NCI-H524 treated with DMSO at 0.1 percent for 48 hours (cell line): ENCODE data around the gene FFAR1.

Experiments
- DNase-seq: peaks from one replicate; lab custom pipeline; 2025; lab: John Stamatoyannopoulos, UW

The FFAR1 gene

DNA sequence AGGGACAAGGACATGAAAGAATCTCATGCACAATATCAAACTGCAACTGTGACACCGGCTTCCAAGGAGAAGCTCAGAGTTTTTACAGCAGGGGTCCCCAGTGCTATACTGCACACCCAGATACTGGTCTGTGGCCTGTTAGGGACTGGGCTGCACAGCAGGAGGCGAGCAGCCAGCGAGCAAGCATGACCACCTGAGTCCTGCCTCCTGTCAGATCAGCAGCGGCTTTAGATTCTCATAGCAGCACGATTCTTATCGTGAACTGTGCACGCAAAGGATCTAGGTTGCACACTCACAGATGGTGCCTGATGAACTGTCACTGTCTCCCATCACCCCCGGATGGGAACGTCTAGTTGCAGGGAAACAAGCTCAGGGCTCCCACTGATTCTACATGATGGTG is 31.8 kb upstream of the FFAR1 start:
- DNase-seq = no peak

DNA sequence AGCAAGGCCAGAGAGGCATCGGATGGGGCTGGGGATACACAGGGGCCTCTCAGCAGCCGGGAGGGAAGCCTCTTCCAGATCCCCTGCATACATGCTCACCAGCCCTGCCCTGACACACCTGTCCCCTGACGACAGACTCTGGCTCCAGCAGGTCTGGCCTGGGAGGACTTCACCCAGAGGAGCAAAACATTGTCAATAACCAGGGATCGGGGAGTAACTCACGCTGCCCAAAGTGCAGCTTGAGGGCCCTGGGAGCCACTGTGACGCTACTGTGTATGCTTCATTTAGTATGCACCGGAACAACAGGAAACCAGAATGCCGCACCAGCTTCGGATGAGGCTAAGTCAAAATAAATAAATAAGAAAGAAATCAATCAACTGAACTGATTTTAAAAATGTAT is 31.1 kb upstream of the FFAR1 start:
- no peak for DNase-seq

DNA sequence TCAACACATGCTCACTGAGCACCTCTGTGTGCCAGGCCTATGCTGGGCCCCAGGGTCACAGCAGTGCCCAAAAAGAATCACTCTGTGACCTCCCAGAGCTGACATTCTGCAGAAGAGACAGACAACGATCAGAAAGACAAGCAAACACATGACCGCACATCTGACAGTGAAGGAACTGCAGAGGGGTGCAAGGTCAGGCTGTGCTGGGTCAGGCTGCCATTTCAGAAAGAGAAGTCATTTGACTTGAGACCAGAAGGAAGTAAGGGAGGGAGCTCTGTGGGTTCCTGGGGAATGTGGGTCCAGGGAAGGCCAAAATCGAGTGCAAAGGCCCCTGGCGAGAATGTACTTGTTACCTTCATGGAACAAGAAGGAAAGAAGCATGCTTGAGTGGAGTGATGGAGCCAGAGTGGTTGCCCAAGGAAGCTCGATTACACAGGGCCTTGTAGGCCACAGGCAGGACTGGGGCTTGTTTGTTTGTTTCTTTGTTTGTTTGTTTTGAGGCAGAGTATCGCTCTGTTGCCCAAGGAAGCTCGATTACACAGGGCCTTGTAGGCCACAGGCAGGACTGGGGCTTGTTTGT is 30.1 kb upstream of the FFAR1 start:
- no peak for DNase-seq

DNA sequence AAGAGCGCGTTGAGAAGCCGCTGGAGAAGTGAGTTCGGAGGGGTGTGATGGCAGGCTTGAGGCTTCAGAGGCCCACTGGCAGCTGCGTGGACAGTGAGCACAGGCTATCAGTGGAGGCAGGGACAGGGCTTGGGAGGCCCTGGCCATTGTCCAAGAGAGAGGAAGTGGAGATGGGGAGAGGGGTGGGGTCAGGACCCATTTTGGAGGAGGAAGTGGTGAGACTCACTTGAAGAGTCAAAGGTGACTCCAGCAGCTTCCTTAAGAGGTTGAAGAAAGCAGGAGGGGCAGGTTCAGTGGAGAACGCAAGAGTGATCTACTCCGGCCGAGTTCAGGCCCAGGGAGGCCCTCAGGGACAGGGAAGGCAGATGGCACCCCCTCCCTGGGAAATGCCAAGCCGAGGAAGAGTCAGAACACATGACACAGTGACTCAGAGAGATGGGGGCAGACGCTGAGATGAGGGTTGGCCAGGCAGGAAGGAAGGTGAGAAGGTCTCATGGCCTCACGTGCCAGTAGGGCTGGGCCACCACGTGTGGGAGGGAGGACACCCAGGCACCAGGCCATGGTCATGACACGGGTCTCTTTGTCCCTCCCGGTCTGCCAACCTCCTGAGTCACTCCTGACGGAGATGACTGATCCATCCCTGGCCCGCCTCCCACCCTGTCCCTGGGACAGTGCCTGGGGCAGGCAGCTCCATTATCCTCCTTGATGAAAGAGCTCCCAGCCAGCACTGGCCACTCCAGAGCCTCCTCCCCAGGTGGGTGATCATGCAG is 28.8 kb upstream of the FFAR1 start:
- no peak for DNase-seq

DNA sequence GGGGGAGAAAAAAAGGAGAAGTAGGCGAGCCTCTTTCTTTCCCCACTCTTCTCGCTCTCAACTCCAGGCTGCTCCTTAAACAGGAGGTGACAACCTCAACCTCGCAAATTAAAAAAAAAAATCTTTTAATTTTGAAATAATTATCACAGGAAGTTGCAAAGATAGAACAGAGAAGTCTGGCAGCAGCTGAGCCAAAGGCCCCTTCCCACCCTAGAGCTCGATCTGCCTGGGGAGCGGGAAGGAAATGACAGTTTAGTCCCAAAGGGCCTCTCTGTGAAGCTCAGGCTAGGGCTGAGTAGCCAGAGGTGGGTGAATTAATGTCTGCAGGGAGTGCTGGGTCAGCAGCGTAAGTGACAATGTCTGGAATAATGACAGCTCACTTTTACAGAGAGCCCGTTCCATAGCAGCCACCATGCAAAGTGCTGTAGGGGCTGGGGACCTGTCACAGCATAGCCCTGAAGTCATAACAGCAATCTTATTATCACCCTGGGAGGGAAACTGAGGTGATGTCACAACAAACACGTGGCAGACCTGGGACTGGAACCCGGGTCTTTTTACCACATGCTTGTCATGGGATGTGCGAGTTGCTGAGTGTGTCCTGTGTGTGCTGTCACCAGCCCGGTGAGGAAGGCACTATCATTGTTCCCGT is 27.5 kb upstream of the FFAR1 start:
- no peak for DNase-seq

DNA sequence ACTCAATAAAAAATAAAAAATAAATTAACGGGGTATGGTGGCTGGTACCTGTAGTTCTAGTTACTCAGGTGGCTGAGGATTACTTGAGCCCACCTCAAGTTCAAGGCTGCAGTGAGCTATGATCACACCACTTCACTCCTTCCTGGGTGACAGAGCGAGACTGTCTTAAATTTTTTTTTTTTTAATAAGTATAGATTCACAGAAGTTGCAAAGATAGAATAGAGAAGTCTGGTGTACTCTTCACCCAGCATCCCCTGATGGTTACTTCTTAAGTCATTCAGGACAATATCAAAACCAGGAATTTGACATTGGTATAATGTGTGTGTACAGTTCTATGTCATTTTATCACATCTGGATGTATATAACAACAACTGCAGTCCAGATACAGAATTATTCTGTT is 26.4 kb upstream of the FFAR1 start:
- no peak for DNase-seq

DNA sequence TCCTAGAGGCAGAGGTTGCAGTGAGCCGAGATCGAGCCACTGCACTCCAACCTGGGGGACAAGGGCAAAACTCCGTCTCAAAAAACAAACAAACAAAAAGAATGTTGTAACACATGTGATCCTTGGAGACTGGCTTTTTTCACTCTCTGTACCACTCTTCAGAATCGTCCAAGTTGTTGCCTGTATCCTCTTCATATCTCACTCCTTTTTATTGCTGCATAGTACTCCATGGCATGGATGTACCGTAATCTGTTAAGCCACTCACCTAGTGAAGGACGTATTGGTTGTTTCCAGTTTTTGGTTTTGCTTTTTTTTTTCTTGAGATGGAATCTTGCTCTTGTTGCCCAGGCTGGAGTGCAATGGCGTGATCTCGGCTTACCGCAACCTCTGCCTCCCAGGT is 25.7 kb upstream of the FFAR1 start:
- DNase-seq = no peak

DNA sequence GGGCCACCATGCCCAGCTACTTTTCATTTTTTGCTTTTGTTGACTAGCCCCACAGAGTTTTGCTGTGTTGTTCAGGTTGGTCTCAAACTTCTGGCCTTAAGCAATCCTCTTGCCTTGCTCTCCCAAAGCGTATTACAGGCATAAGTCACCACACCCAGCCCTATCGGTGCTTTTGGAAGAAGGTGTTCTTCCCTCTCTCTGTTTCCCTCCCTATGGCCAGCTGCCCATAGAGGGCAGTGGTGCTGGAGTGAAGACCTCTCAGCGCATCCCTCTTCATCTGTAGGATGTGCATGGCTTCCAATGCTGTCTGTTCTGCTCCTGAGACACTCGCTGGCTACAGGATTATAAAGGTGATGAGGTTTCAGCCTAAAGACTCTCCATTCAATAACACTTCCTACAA is 20.1 kb upstream of the FFAR1 start:
- DNase-seq = no peak

DNA sequence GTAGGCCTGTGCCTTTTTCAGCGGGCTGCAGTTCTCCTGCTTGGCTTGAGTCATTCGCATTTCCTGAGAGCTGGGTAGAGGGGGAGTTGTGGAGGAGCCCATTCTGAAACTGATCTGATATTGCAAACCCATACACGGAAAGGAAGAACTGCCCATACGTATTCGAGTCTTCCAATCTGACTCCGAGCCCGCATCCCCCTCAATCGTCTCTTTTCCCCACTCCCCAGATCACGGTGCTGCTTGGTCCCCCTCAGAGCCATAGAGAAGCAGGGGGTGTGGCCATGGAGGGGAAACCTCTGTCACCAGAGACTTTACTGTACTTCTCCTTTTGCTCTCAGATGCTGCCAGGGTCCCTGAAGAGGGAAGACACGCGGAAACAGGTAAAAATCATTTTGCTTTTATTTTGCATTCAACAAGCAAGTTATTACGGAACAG is 18.8 kb upstream of the FFAR1 start, which contains the start of gene CD22:
TSS of gene CD22 (plus strand) at position 337 of the 435 bp plus-strand sequence. CDS start 2,854 bp downstream, outside the sequence.
- no peak for DNase-seq

DNA sequence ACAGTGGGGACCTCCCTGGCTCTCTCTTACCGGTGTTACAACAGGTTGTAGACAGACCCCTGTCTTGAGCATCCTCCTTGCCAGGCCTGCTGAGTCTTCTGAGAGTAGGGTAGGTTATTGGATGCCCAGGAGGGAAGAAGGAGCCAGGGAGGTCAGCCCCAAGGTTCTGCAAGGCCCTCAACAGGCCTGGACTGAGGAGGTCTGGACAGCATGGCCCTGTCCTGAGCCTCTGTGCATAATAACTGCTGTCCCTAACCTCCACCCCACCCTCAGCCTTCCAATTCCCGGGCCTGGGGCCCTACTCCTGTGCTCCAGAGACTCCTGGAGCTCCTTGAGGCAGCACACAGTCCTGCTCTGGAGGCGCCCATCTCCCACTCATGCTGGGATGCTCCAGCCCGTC is 18.4 kb upstream of the FFAR1 start:
- no peak for DNase-seq

DNA sequence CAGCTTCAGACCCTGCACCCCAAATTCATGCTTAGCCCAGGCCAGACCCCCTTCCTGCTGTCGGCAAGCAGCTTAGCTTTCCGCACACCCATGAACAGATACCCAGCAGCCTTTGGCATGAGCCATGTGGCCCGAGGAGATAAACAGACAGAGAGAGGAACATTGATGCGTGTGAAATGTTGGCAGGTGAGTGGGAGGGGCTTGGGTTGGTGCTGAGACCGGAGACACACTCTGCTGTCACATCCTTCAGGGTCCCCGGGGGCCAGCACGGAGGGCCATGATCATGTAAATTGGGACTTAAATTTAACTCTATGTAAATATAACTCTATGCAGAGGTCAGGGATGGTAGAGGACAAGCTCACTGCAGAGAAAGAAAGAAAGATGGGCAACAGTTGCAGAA is 17.2 kb upstream of the FFAR1 start:
- no peak for DNase-seq

DNA sequence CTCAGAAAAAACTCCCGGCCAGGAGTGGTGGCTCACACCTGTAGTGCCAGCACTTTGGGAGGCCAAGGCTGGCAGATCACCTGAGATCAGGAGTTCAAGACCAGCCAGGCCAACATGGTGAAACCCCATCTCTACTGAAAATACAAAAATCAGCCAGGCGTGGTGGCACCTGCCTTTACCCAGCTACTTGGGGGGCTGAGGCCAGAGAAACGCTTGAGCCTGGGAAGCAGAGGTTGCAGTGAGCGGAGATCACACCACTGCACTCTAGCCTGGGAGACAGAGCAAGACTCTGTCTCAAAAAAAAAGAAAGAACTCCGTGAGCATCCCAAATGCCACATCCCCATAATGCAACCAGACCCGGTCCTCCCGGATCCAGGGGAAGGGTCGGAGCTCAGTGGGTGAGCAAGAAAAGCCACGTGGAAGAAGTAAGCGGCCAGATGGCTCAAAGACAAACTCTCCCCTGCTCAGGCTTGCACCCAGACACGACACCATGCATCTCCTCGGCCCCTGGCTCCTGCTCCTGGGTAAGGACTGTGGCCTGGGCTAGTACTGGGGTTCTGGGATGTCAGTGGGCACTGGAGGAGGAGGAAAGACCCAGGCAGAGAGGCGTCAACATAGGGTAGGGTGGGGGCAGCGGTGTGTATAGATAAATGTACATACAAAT is 16.0 kb upstream of the FFAR1 start:
- DNase-seq = no peak

DNA sequence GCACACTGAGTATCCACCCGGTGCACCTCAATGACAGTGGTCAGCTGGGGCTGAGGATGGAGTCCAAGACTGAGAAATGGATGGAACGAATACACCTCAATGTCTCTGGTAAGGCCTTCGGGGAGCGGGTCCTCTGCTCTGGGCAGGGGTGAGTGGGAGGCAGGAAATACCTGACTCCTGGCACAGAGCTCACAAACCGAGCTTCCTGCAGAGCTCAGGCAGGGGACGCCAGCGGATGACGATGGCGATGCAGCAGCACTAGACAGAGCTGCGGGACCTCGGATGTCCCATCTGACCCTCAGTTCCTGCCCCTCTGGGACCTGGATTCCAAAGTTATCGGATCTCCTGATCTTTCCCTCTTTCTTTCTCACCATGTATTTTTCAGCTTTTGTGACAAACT is 14.9 kb upstream of the FFAR1 start:
- no peak for DNase-seq

DNA sequence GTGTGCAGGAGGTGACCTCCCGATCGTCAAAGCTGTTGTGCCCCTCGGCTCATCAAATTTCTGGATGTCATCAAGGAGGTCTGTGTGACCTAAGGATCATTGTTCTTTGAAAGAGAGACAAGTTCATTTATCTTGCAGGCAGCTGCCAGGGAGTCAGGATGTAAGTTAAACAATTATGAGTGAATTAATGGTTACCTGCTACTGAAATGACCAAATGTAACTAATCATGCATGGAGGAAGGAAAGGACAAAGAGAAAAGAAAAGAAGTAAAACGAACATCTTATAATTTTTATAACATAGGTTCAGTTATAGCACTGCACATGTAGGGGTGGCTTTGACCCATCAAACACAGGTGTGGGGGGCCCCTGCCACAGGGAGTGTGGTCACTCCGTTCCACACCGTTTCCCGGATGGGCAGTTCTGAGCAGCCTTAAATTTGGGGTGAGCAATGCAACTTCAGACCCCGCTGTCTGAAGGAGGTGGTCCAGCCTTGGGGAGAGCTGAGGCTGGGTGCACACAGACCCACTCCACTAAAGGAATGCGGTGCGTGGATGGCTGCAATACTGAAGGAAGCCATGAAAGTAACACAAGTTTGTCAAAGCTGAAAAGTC is 13.5 kb upstream of the FFAR1 start:
- no peak for DNase-seq

DNA sequence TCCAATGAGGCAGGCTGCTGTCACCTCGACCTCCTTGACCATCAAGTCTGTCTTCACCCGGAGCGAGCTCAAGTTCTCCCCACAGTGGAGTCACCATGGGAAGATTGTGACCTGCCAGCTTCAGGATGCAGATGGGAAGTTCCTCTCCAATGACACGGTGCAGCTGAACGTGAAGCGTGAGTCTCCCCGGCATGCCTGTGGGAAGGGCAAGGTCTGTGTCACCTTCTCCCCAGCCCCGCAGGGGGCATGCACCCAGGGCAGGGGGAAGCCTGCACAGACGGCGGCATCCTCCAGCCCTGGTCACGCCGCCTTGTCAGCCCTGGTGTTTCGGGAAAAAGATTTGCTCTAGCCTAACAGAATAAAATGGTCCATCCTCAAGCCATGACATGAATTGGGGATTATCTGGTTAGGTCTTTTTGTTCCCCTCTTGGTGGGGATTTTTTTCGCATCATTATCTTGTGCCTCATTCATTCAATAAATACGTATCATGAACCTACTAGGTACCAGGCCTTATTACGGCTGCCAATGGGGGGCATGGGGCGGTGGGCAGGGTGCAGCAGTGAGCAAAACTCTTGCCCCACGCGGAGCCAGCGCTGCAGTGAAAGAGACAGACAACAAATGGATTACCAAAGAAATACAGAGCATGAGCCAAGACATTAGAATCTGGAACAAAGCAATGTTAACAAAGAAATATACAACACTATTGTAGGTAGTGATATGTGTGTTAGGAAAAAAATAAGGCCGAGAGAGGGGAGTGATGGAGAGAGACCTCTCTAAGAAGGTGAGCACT is 11.3 kb upstream of the FFAR1 start:
- DNase-seq = no peak

DNA sequence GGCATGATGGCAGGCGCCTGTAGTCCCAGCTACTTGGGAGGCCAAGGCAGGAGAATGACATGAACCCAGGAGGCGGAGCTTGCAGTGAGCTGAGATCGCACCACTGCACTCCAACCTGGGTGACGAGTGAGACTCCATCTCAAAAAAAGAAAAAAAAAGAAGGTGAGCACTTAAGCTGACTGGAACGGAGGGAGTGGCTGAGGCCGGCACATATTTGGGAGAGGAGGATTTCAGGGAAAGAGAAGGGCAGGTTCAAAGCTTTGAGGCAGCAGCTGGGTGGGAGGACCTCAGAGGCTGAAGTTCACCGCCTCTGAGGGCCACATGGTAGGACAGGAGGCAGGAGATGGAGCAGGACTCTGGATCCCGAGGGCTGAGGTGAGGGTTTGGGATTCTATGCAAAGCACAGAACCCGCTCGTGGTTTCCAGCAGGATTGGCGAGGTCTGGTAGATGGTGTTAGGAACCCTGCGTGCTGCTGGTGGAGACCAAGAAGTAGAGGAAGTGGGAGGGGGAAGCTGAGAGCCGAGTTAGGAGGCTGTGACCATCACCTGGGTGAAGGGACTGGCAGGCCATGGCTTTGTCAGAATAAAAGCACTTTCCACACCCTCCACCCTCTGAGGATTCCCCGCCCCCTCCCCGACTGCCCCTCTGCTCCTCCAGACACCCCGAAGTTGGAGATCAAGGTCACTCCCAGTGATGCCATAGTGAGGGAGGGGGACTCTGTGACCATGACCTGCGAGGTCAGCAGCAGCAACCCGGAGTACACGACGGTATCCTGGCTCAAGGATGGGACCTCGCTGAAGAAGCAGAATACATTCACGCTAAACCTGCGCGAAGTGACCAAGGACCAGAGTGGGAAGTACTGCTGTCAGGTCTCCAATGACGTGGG is 10.4 kb upstream of the FFAR1 start:
- no peak for DNase-seq

DNA sequence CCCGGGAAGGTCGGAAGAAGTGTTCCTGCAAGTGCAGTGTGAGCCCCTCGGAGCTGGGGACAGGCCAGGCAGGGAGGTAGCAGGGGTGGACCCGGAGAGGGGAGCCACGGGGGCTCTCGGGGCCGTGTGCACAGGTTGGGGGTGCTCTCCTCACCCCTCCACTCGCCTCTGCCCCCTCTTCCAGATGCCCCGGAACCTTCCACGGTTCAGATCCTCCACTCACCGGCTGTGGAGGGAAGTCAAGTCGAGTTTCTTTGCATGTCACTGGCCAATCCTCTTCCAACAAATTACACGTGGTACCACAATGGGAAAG is 9.8 kb upstream of the FFAR1 start:
- DNase-seq = no peak

DNA sequence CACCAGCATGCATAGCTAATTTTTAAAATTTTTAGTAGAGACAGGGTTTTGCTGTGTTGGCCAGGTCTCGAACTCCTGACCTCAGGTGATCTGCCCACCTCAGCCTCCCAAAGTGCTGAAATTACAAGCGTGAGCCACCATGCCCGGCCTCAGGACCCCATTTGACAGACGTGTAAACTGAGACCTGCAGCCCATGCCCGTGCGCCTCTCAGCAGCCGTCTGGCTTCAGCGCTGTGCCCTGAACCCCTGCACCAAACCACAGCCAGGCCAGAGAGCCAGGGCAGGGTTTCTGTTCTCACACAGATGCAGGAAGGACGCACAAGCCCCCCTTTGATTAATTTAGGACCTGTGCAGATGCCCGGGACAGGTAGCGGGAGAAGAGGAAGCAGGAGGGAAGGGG is 7.3 kb upstream of the FFAR1 start:
- DNase-seq = no peak

DNA sequence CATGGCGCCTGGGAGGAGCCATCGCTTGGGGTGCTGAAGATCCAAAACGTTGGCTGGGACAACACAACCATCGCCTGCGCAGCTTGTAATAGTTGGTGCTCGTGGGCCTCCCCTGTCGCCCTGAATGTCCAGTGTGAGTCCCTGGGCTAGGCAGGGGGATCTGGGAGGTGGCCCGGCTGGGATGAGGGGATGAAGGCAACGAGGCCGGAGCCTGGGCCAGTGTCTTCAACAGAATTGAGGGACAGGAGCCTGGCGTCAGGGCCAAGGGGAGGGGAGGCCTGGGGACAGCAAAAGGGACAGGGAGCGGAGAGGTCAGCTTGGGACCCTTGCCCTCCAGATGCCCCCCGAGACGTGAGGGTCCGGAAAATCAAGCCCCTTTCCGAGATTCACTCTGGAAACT is 6.7 kb upstream of the FFAR1 start:
- DNase-seq = no peak

DNA sequence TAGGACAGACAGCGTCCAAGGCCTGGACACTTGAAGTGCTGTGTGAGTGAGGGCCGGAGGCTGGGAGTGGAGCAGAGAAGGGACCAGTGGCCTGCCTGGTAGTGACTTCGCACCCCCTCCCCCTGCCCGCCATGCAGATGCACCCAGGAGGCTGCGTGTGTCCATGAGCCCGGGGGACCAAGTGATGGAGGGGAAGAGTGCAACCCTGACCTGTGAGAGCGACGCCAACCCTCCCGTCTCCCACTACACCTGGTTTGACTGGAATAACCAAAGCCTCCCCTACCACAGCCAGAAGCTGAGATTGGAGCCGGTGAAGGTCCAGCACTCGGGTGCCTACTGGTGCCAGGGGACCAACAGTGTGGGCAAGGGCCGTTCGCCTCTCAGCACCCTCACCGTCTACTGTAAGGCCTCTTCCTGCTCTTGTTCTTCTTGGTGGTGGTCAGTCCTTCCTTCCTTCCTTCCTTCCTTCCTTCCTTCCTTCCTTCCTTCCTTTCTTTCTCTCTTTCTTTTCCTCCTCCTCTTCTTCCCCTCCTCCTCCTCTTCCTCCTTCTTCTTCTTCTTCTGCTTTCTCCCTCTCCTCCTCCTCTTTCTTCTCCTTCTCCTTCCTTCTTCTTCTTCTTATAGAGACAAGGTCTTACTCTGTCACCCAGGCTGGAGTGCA is 6.0 kb upstream of the FFAR1 start:
- no peak for DNase-seq
